SK-N-SH (cell line): ENCODE measurements around the gene WWOX. TPM values are rescaled to one million over a fixed set of nuclear protein-coding genes. Genes with fewer than 3 reads are reported as not detected.

ENCODE experiments used
- CTCF ChIA-PET: fragments of 300-600, 350-600 bp; formaldehyde crosslinking; extraction: SDS; loops from one replicate; lab custom pipeline; 2021; lab: Yijun Ruan, JAX
- POLR2A ChIA-PET: fragments of 350-600 bp; sonication (Branson Sonifier 250); formaldehyde crosslinking; extraction: SDS; loops from one replicate; lab custom pipeline; 2020; ENCODE audit warnings: antibody characterized with exemption, inconsistent platforms; lab: Yijun Ruan, JAX
- DNase-seq: peaks from one replicate; pipeline ENCODE4 v3.0.0; 2012
- H2AFZ ChIP-seq: fragments of 200-600 bp; sonication (generic); 2 replicates; pipeline ENCODE4 v1.8.1; 2016; ENCODE audit warnings: antibody characterized with exemption, mild to moderate bottlenecking, low read depth
- H3F3A ChIP-seq: fragments of 200-600 bp; sonication (generic); replicated peaks from 2 replicates; pipeline ENCODE3; 2016; ENCODE audit warnings: antibody characterized with exemption, mild to moderate bottlenecking; ENCODE audit not compliant: insufficient read depth
- H3K27ac ChIP-seq, 2 experiments: fragments of 200-500 bp in 1 of 2; fragments of 200-600 bp in 1 of 2; sonication (Bioruptor generic) in 1 of 2; sonication (generic), shearing (Covaris generic) in 1 of 2; 2 replicates each; pipeline versions ENCODE4 v1.5.1 to v1.6.1; 2014 to 2016; ENCODE audit warnings: low read depth in 2 of 2, inconsistent platforms in 1 of 2, low read length in 1 of 2, mild to moderate bottlenecking in 1 of 2, mixed read lengths in 1 of 2
- H3K27me3 ChIP-seq: fragments of 200-600 bp; sonication (generic), shearing (Covaris generic); 2 replicates; pipeline ENCODE4 v1.6.1; 2016; ENCODE audit warnings: mixed run types; ENCODE audit not compliant: insufficient read depth
- H3K36me3 ChIP-seq, 2 experiments: fragments of 200-500 bp in 1 of 2; fragments of 200-600 bp in 1 of 2; sonication (Bioruptor generic) in 1 of 2; sonication (generic) in 1 of 2; replicated peaks in 1 of 2; 2 replicates each; pipeline versions ENCODE3 to v1.5.1; 2014 to 2016; ENCODE audit warnings: low read length in 1 of 2, mild to moderate bottlenecking in 1 of 2; ENCODE audit not compliant: insufficient read depth in 2 of 2, control insufficient read depth in 1 of 2
- H3K4me1 ChIP-seq, 2 experiments: fragments of 200-500 bp in 1 of 2; fragments of 200-600 bp in 1 of 2; sonication (Bioruptor generic) in 1 of 2; sonication (generic), shearing (Covaris generic) in 1 of 2; 2 replicates each; pipeline versions ENCODE4 v1.5.1 to v1.6.1; 2014 to 2016; ENCODE audit warnings: low read depth in 1 of 2, low read length in 1 of 2, mixed run types in 1 of 2; ENCODE audit not compliant: insufficient read depth in 2 of 2, control insufficient read depth in 1 of 2
- H3K4me2 ChIP-seq: fragments of 200-600 bp; sonication (generic), shearing (Covaris generic); 2 replicates; pipeline ENCODE4 v1.6.1; 2017; ENCODE audit warnings: mixed run types
- H3K4me3 ChIP-seq, 2 experiments: fragments of 200-500 bp in 1 of 2; fragments of 200-600 bp in 1 of 2; sonication (Bioruptor generic) in 1 of 2; sonication (generic), shearing (Covaris generic) in 1 of 2; 2 replicates each; pipeline versions ENCODE4 v1.5.1 to v1.8.1; 2014 to 2016; ENCODE audit warnings: low read depth in 2 of 2, inconsistent platforms in 1 of 2, low read length in 1 of 2, mild to moderate bottlenecking in 1 of 2, mixed read lengths in 1 of 2, moderate library complexity in 1 of 2
- H3K79me2 ChIP-seq: fragments of 200-600 bp; sonication (generic); 2 replicates; pipeline ENCODE4 v1.8.1; 2017; ENCODE audit warnings: mild to moderate bottlenecking; ENCODE audit not compliant: insufficient read depth
- H3K9ac ChIP-seq: fragments of 200-600 bp; sonication (generic); 2 replicates; pipeline ENCODE4 v1.6.1; 2017; ENCODE audit warnings: mixed run types
- H3K9me2 ChIP-seq: fragments of 200-600 bp; sonication (generic); 2 replicates; pipeline ENCODE4 v1.6.1; 2017; ENCODE audit warnings: mixed run types
- H3K9me3 ChIP-seq: fragments of 200-600 bp; sonication (generic); 2 replicates; pipeline ENCODE4 v1.6.1; 2017; ENCODE audit warnings: mixed run types, mild to moderate bottlenecking, moderate library complexity
- H4K20me1 ChIP-seq: fragments of 200-600 bp; sonication (generic); 2 replicates; pipeline ENCODE4 v1.6.1; 2017; ENCODE audit warnings: mild to moderate bottlenecking, mixed run types; ENCODE audit not compliant: insufficient read depth
- CHD2 ChIP-seq: fragments of 150-350 bp; IDR thresholded peaks from 2 replicates; pipeline ENCODE4 v1.6.1; 2018; ENCODE audit warnings: low read length; ENCODE audit not compliant: partially characterized antibody
- CTCF ChIP-seq: fragments of 200-600 bp; sonication (generic); IDR thresholded peaks from 2 replicates; pipeline ENCODE4 v1.6.1; 2017; ENCODE audit warnings: antibody characterized with exemption, mild to moderate bottlenecking, moderate library complexity
- EZH2phosphoT487 ChIP-seq: fragments of 200-600 bp; sonication (generic); IDR thresholded peaks from 2 replicates; pipeline ENCODE4 v1.6.1; 2017; ENCODE audit warnings: low read depth, mixed run types, mild to moderate bottlenecking, antibody characterized with exemption, moderate library complexity, borderline replicate concordance
- FOXJ3 ChIP-seq: sonication (generic); formaldehyde crosslinking; IDR thresholded peaks from 2 replicates; pipeline ENCODE4 v1.5.1; 2020; ENCODE audit warnings: mild to moderate bottlenecking, missing genetic modification reagents
- FOXM1 ChIP-seq: IDR thresholded peaks from 2 replicates; pipeline ENCODE4 v1.4.0; 2012; ENCODE audit warnings: low read depth, mild to moderate bottlenecking
- GATA2 ChIP-seq: sonication (generic); formaldehyde crosslinking; IDR thresholded peaks from 2 replicates; pipeline ENCODE4 v1.5.0; 2020; ENCODE audit warnings: mild to moderate bottlenecking, missing genetic modification reagents
- IRF3 ChIP-seq: fragments of 150-350 bp; IDR thresholded peaks from 2 replicates; pipeline ENCODE4 v1.6.1; 2016; ENCODE audit warnings: mild to moderate bottlenecking, low read depth, low read length
- JUND ChIP-seq: IDR thresholded peaks from 2 replicates; pipeline ENCODE4 v1.4.0; 2012
- MAX ChIP-seq: IDR thresholded peaks from 2 replicates; pipeline ENCODE4 v1.4.0; 2012; ENCODE audit warnings: low read depth
- MEF2A ChIP-seq: IDR thresholded peaks from 2 replicates; pipeline ENCODE4 v1.4.0; 2012; ENCODE audit warnings: low read depth, borderline replicate concordance
- MXI1 ChIP-seq: IDR thresholded peaks from 2 replicates; pipeline ENCODE4 v1.6.1; 2012; ENCODE audit warnings: mild to moderate bottlenecking, low read depth, low read length, improper control_type of control experiment
- NFIC ChIP-seq: IDR thresholded peaks from 2 replicates; pipeline ENCODE4 v1.4.0; 2012; ENCODE audit warnings: borderline replicate concordance
- NRF1 ChIP-seq: IDR thresholded peaks from 2 replicates; pipeline ENCODE4 v1.6.1; 2012; ENCODE audit warnings: low read depth, mild to moderate bottlenecking, low read length
- PBX3 ChIP-seq: IDR thresholded peaks from 2 replicates; pipeline ENCODE4; 2012
- RAD21 ChIP-seq: IDR thresholded peaks from 2 replicates; pipeline ENCODE4 v1.6.1; 2012; ENCODE audit warnings: mild to moderate bottlenecking, low read length
- RCOR1 ChIP-seq: fragments of 150-350 bp; IDR thresholded peaks from 2 replicates; pipeline ENCODE4 v1.6.1; 2017; ENCODE audit warnings: antibody characterized with exemption, low read length
- RFX5 ChIP-seq: IDR thresholded peaks from 2 replicates; pipeline ENCODE4 v1.6.1; 2012; ENCODE audit warnings: mild to moderate bottlenecking, improper control_type of control experiment, low read length
- RXRA ChIP-seq: IDR thresholded peaks from 2 replicates; pipeline ENCODE4 v1.4.0; 2012; ENCODE audit warnings: low read depth, mild to moderate bottlenecking, borderline replicate concordance
- SIN3A ChIP-seq: IDR thresholded peaks from 2 replicates; pipeline ENCODE4 v1.6.1; 2012; ENCODE audit warnings: low read depth, mild to moderate bottlenecking, low read length, moderate library complexity, borderline replicate concordance
- SMC3 ChIP-seq: IDR thresholded peaks from 2 replicates; pipeline ENCODE4 v1.6.1; 2012; ENCODE audit warnings: low read depth, low read length, improper control_type of control experiment
- TAF1 ChIP-seq: IDR thresholded peaks from 2 replicates; pipeline ENCODE4 v1.6.1; 2012; ENCODE audit warnings: low read depth, mild to moderate bottlenecking, low read length, moderate library complexity, borderline replicate concordance
- TCF12 ChIP-seq: IDR thresholded peaks from 2 replicates; pipeline ENCODE4 v1.4.0; 2012
- TEAD4 ChIP-seq: IDR thresholded peaks from 2 replicates; pipeline ENCODE4 v1.4.0; 2012; ENCODE audit warnings: mild to moderate bottlenecking, borderline replicate concordance; ENCODE audit not compliant: insufficient read depth
- WGBS: methylation state at CpG from one replicate; pipeline ENCODE4 v1.1.6; 2017; ENCODE audit warnings: low lambda C conversion rate; 5-methylcytosine and 5-hydroxymethylcytosine counted together
- polyA plus RNA-seq, 3 experiments: library from polyadenylated mRNA; depleted of rRNA; stranded (reverse); fragments of >200 nt; gene quantifications; 2 replicates each; pipeline ENCODE4 v1.2.3, GENCODE V29; 2012

The WWOX gene
- polyA plus RNA-seq, 1 of the 3 experiments (the other 2 are of a cell fraction): 10.8 TPM

GRCh38 chr16:78920621-78921020, 821.2 kb downstream of the WWOX start:
- Histone ChIP-seq H3K27ac (no peak overlapping the region), H3K9ac (no peak overlapping the region), H3K79me2 (no peaks in the 10 kb centered on the region), H3K4me2 (no peak overlapping the region), H3K27me3 (no peaks in the 10 kb centered on the region), H3K36me3 (no peaks in the 10 kb centered on the region), H3K9me2 (no peaks in the 10 kb centered on the region), H3K9me3 (no peaks in the 10 kb centered on the region; the same call in 1 of the 2 replicates), H4K20me1 (no peaks in the 10 kb centered on the region), H3K4me1 (no peaks in the 10 kb centered on the region; a peak in 1 of 4 replicates), H3F3A (no peaks in the 10 kb centered on the region), H3K4me3 (no peak overlapping the region), H2AFZ (no peak overlapping the region)
- 18% methylated on average over 3 of the region's 3 CpGs for WGBS
- DNase-seq: no peak
- CTCF ChIA-PET: interaction anchor here (0.9 to 1.1 kb wide), 2 partner anchors 42 to 682 kb away, joined by 3 to 4 read pairs; no protein-coding TSS in a partner anchor
- POLR2A ChIA-PET: no interaction called here
- TF ChIP-seq NRF1: no peak
- TF ChIP-seq GATA2 (CRISPR knock-in tag): no peak
- TF ChIP-seq MEF2A: no peak
- TF ChIP-seq RAD21: no peak
- no peak for TF ChIP-seq FOXJ3 (CRISPR knock-in tag)
- no peak for TF ChIP-seq CHD2
- no peak for TF ChIP-seq MXI1
- TF ChIP-seq PBX3: no peak
- TF ChIP-seq RXRA: no peak
- no peak for TF ChIP-seq RFX5
- TF ChIP-seq NFIC: no peak
- no peak for TF ChIP-seq SIN3A
- no peak for TF ChIP-seq JUND
- no peak for TF ChIP-seq MAX
- no peak for TF ChIP-seq EZH2phosphoT487

- Histone ChIP-seq H2AFZ (no peak overlapping the region), H3K27me3 (no peaks in the 10 kb centered on the region), H3K9ac (no peak overlapping the region), H3K4me3 (peak overlapping the region in 1 of 2 experiments; percentile 32; a peak in 1 of 4 replicates), H3K9me3 (no peaks in the 10 kb centered on the region), H4K20me1 (no peaks in the 10 kb centered on the region), H3K36me3 (no peaks in the 10 kb centered on the region), H3F3A (no peaks in the 10 kb centered on the region), H3K4me2 (no peak overlapping the region), H3K4me1 (no peaks in the 10 kb centered on the region), H3K27ac (no peak overlapping the region), H3K9me2 (no peaks in the 10 kb centered on the region), H3K79me2 (no peaks in the 10 kb centered on the region)
- WGBS: 27% methylated on average over 8 of the region's 8 CpGs
- TF ChIP-seq MXI1: no peak
- no peak for TF ChIP-seq TEAD4
- no peak for TF ChIP-seq JUND
- no peak for TF ChIP-seq FOXM1
- TF ChIP-seq CHD2: no peak
- TF ChIP-seq TCF12: no peak
- TF ChIP-seq RAD21: peak; percentile 45; the same call in 1 of the 2 replicates
- TF ChIP-seq RFX5: no peak
- no peak for TF ChIP-seq RCOR1
- TF ChIP-seq SMC3: peak; percentile 17; the same call in 1 of the 2 replicates
- TF ChIP-seq CTCF: peak; percentile 18; the same call in 1 of the 2 replicates
- no peak for TF ChIP-seq IRF3
- TF ChIP-seq TAF1: no peak
- no peak for TF ChIP-seq NFIC
- ChIA-PET CTCF (interaction anchor here (0.5 to 2.4 kb wide), 10 partner anchors 9 to 1825 kb away, joined by 3 to 9 read pairs (median 4); no protein-coding TSS in a partner anchor), POLR2A (no interaction called here)
- peak; percentile 30 for DNase-seq
Observed at GRCh38 chr16:78925083-78925767, 825.8 kb downstream of the WWOX start.
